Activated CD4-positive, alpha-beta T cell treated with anti-CD3 and anti-CD28 coated beads, Interleukin-10, Interleukin-2, amounts not matched to agents 100 ng/mL and 50 ng/mL, durations not matched to agents 16 hours and 8 hours (primary cell): Measurements from ENCODE around the gene TRIM3.
A peak's percentile ranks its signal among the peaks of the same experiment; 100 is the strongest.
"Not testable (repeated sequence)": the region's sequence is repeated elsewhere in the genome, so short reads cannot be mapped to it uniquely, and the experiment has no call there.

Experiments used
- DNase-seq: peaks from one replicate; pipeline ENCODE4 v3.0.0-alpha.2; 2020

Gene TRIM3

GRCh38 chr11:6473451-6474412, at the start of gene TRIM3:
Gene TRIM3, minus strand, starts transcription at chr11:6473941. Its CDS starts 8,246 bp downstream, at chr11:6465695.
- DNase-seq = peak; percentile 75

GRCh38 chr11:6523253-6523652, 49.5 kb upstream of the TRIM3 start:
- DNase-seq = peak; percentile 13

DNA sequence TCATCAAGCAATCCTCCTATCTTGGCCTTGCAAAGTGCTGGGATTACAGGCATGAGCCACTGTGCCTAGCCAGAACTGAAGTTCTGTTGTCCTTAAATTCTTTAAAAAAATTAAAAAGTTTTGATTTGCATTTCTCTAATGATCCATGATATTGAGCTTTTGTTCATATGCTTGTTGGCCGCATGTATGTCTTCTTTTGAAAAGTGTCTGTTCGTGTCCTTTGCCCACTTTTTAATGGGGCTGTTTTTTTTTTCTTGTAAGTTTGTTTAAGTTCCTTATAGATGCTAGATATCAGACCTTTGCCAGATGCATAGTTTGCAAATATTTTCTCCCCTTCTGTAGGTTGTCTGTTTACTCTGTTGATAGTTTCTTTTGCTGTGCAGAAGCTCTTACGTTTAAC, 48.2 kb upstream of the TRIM3 start:
- DNase-seq = not testable (repeated sequence)

GRCh38 chr11:6520265-6520664, 46.5 kb upstream of the TRIM3 start:
- DNase-seq = no peak

GRCh38 chr11:6516865-6517264, 43.1 kb upstream of the TRIM3 start:
- no peak for DNase-seq

GRCh38 chr11:6505577-6506240, 32.0 kb upstream of the TRIM3 start:
- DNase-seq = peak; percentile 30

DNA sequence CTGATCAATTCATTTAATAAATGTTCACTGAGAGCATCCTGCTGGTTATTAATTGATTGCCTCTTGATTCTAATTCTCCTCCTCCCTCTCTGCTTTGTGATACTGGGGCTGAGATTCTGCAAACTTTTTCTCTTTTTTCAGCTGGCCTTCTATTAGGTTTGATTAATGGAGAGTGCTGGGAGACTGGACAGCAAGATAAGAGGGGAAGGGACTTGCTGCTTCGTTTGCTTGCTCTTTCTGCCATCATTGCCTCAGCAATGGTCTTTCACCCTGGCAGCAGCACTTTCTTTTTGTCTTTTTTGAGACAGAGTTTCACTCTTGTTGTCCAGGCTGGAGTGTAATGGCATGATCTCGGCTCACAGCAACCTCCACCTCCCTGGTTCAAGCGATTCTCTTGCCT, 30.4 kb upstream of the TRIM3 start:
- no peak for DNase-seq

GRCh38 chr11:6502382-6502781, 28.6 kb upstream of the TRIM3 start:
- no peak for DNase-seq

GRCh38 chr11:6498544-6498943, 24.8 kb upstream of the TRIM3 start:
- DNase-seq = no peak

- no peak for DNase-seq
These were observed 24.4 kb upstream of the TRIM3 start for GRCh38 chr11:6498121-6498520.

DNA sequence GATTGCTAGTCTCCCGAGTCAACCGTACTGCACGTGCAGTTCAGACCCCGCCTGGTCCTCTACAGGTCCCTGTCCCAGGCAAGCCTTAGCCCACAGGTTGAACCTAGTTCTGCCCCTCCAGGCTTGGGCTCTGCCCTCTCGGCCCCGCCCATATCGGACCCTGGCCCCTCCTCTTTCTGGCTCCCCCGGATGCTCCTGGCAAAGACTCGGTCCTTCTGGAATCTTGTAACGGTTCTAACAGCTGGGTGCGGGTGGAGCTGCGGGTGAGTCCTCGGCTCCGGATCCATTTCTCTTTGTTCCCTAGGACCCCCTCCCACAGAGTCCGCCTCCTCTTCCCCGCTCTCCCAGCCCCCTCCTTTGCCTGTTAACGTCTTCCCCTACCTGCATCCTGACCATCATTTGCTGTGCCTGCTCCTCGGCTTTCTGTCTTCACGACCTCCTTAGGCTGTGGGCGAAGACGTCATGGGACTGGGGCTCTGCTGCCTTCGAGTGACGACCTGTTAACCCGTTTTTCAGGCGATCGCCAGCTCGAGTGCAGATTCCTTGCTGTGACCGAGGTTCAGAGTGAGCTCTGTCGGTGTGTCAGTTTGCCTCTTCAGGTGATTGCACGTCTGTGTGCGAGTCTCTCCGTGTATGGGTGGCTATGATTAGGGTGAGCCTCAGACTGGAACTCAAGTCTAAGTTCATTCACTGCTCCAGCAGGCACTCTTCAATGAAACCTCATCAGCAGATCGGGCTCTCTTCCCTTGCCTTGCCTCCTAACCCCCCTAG, 23.5 kb upstream of the TRIM3 start, which contains the start of gene DNHD1:
TSS of gene DNHD1 (plus strand) at position 212 of the 771 bp plus-strand sequence. CDS start 936 bp downstream, outside the sequence.
- no peak for DNase-seq

- no peak for DNase-seq
These were observed 15.6 kb upstream of the TRIM3 start for GRCh38 chr11:6489306-6489705.

- DNase-seq = no peak
These were observed 15.1 kb upstream of the TRIM3 start for GRCh38 chr11:6488821-6489220.

DNA sequence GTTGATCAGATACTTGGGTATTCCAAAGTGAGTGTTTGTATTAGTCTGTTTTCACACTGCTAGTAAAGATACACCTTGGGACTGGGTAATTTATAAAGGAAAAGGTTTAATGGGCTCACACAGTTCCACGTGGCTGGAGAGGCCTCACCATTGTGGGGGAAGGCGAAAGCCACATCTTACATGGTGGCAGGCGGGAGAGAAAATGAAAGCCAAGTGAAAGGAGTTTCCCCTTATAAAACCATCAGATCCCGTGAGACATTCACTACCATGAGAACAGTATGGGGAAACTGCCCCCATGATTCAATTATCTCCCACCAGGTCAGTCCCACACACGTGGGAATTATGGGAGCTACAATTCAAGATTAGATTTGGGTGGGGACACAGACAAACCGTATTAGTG, 14.6 kb upstream of the TRIM3 start:
- no peak for DNase-seq

- no peak for DNase-seq
These were observed 13.2 kb upstream of the TRIM3 start for GRCh38 chr11:6486938-6487337.

GRCh38 chr11:6486256-6486655, 12.5 kb upstream of the TRIM3 start:
- DNase-seq = peak; percentile 18

GRCh38 chr11:6485661-6486060, 11.9 kb upstream of the TRIM3 start:
- DNase-seq = no peak

DNA sequence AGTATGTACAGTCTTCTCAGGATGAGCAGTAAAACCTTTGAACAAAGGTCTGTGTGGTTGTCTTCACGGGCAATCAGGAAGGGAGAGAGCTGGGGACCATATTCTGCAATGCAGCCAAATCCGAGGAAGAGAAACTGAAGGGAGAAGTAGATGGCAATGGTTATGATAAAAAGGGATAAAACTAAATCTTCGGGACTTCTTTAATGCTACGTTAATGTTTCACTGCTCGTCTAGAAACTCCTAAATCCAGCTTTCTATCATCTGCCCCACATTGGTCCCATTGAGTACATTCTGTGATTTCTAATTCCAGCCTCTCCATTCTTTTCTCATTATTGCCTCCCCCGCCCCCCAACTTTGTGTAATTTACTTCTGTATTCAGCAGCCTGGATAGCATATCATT, 9.3 kb upstream of the TRIM3 start:
- DNase-seq = no peak

DNA sequence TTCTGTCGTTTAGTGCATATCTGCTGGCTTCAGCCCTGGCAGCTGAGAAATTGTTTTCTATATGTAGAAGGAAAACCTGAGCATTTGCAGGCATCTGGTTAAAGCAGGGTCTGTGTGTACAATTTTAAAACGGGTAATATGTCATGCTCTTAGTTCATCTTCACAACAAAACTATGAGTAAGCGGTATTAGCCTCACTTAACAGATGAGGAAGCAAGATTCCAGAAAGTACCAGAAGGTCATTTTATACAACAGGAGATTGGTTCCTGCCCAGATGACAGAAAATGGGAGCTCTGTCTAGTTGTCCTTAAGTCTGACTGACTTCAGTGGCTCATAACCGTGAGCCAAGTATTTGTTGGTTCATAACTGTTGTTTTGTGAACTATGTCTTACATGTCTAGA, 8.7 kb upstream of the TRIM3 start:
- DNase-seq = no peak

DNA sequence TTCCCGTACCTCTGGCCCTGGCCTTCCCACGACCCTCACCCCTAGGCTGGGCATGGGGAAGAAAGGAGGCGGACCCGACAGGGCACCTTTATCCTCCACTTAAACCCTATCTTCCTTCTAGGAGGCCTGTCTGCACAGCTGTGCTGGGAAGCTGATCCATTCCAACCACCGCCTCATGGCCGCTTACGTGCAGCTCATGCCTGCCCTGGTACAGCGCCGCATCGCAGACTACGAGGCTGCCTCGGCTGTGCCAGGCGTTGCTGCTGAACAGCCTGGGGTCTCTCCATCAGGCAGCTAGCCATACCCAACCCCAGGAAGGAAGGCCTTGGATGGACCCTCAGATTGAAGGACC, 8.2 kb upstream of the TRIM3 start:
- no peak for DNase-seq

DNA sequence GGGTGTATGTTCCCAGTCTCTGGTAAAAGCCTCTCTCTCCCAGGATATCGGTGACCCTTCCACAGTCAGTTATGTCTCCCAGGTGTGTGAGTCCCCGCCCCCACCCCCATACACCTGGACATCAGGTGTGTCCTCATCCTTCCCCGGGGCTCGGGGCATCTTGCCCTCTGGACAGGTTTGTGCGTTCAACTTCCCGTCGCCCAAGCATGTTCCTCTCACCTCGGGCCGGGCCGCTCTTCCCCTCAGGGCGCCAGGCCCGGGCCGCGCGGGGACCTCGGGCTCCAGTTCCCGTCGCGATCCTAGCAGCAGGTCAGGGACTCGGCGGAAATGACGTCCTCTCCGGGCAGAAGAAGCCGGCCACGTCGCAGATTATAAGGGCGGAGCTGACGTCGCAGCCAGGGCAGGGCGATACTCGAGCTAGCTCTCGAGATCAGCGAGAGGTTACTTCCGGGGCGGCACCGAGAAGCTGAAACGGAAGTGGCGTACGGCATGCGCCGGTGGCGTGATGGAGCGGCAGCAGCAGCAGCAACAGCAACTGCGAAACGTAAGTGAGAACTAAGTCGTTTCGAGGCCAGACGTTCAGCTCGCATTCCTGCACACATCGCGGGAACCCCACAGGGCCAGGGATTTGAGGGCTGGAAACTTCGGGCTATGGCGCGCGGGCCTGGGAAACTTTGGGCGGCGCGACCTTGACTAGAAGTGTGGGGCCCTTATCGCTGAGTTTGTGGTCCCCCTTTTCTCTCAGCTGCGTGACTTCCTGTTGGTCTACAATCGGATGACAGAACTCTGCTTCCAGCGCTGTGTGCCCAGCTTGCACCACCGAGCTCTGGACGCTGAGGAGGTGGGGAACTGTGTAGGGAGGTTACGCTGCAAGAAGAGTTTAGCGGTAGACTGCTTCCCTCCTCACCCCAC, 7.5 kb upstream of the TRIM3 start, which contains the start of the genes ARFIP2 and TIMM10B:
TSS of gene ARFIP2 (minus strand) at position 320 of the 912 bp plus-strand sequence. CDS start 910 bp downstream, outside the sequence.
TSS of gene TIMM10B (plus strand) at position 490 of the 912 bp plus-strand sequence. CDS start at position 506, 16 bp downstream.
- DNase-seq = peak; percentile 98
